GM23248 (cell line): ENCODE data around the gene NT5C1B.

ENCODE experiments used
- EZH2 ChIP-seq: fragments of 200-600 bp; sonication (generic); IDR thresholded peaks from 2 replicates; pipeline ENCODE4 v1.6.1; 2018; ENCODE audit warnings: antibody characterized with exemption, mild to moderate bottlenecking; ENCODE audit not compliant: insufficient read depth, poor library complexity, severe bottlenecking
- EZH2phosphoT487 ChIP-seq: fragments of 200-600 bp; sonication (generic); IDR thresholded peaks from 2 replicates; pipeline ENCODE4 v1.6.1; 2018; ENCODE audit warnings: antibody characterized with exemption, moderate library complexity, mild to moderate bottlenecking, low read depth; ENCODE audit not compliant: insufficient read depth

- no peak for TF ChIP-seq EZH2
- no peak for TF ChIP-seq EZH2phosphoT487
Measured at GRCh38 chr2:18600255-18600613, 10.9 kb upstream of the NT5C1B start.
